HG03095 (cell line): ENCODE measurements around the gene TXNDC8.
"Not testable (repeated sequence)": the region's sequence is repeated elsewhere in the genome, so short reads cannot be mapped to it uniquely, and the experiment has no call there.

Experiments
- ATAC-seq: cut with Tn5 transposase; IDR thresholded peaks from one replicate; pipeline ENCODE4 v1.9.1; 2021; ENCODE audit warnings: moderate library complexity; ENCODE audit not compliant: unreplicated experiment

Gene TXNDC8

DNA sequence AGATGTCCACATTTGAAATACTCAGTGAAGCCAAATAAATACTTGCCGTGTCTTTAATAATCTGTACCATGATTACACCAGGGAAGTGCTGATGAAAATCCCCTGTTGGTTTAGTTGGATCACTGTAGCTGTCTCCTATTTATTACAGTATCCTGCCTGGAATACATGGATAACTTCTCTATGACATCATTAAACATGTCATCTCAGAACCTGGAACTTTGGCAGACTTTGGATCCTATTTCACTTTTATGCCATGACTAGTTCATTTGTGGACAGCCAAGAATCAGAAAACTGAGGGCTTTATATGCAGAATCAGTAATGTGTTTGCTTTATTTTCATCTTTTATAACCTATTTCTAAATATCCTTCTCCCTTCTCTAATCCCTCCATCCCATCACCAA, at the start of gene TXNDC8:
Gene TXNDC8 (minus strand): TSS at position 137 of the 400 bp plus-strand sequence.
- ATAC-seq: no peak

DNA sequence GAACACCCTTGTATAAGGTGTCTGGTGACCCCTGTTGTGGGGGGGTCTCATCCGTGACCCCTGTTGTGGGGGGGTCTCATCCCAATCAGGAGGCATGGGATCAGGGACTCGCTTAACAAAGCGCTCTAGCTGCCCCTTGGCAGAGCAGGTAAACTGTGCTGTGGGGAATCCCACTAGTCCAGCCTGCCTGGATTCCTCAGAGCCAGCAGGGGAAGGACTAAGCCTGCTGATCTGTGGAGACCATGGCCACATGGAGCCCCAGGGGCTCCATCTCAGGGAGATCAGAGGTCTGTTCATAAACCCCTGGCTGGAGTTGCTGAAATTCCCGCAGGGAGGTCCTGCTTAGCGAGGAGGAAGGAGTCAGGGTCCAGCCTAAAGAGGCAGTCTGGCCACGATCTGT, 45.8 kb upstream of the TXNDC8 start:
- no peak for ATAC-seq

DNA sequence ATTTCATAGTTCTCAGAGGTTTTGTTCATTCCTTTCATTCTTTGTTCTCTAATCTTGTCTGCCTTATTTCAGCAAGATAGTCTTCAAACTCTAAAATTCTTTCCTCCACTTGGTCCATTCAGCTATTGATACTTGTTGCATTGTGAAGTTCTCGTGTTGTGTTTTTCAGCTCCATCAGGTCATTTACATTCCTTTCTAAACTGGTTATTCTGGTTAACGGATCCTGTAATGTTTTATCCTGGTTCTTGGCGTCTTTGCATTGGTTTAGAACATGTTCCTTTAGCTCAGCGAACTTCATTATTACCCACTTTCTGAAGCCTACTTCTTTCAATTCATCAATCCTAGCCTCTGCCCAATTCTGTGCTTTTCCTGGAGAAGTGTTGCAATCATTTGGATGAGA, 45.1 kb upstream of the TXNDC8 start:
- ATAC-seq: no peak

DNA sequence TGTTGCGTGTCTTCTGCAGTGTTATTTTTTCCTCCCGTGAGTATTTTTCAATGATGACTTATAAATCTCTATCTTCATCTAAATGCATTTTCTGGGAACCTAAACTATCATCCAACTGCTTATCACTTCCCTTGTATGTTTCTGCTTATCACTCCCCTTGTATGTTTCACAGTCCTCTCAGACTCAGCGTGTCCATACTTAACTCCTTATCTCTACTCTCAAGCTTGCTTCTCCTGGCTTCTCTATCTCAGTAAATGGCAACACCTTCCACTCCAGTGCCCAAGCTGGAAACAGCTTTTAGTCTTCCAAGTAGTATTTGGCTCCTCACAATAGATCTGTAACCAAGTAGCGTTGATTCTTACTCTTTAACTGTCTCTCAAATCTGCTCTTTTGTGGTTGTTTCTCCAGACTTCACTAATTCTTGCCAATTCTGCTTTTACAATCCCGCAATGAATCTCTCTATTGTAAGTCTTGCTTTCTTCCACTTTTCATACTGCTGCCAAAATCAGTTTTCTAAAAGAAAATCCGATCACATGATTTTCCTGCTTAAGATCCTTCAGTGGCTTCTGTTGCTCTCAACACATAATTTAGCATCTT, 33.8 kb upstream of the TXNDC8 start:
- ATAC-seq: no peak

DNA sequence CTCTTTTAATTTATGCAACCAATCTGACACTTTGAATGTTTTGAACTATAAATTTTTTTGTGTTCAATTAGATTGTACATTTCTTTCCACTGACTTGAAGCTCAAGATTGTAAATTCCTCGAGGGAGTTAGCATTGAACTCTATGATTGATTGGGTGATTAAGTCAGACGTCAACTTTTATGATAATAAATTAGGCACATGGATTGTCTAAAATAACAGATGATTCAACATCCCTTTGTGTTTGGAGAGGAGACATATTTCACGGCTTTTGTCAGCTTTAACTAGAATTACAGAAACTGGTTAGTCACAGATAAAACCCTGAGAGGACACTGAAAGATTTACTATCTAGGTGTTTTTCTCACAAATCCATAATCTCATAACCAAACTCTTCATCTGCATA, 32.7 kb upstream of the TXNDC8 start:
- no peak for ATAC-seq

DNA sequence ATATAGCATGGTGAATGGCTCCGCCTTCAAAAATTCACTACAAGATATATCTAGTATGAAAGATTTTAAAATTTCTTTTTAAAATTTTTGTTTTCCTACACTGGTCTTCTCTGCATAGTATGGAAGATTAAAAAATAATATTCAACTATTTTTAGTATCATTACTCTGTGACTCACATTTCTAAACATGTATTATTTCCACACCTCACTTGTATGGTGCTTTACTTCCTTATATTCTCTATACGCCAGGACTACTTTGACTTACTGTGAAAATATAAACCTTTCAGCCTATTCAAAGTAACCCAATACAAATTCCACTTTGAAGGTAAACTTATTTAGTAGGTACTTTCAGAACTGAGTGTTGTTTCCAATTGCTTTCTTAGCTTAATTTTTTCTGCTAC, 26.8 kb upstream of the TXNDC8 start:
- ATAC-seq: no peak

DNA sequence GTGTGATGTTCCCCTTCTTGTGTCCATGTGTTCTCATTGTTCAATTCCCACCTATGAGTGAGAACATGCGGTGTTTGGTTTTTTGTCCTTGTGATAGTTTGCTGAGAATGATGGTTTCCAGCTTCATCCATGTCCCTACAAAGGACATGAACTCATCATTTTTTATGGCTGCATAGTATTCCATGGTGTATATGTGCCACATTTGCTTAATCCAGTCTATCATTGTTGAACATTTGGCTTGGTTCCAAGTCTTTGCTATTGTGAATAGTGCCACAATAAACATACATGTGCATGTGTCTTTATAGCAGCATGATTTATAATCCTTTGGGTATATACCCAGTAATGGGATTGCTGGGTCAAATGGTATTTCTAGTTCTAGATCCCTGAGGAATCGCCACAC, 21.3 kb upstream of the TXNDC8 start:
- not testable (repeated sequence) for ATAC-seq

DNA sequence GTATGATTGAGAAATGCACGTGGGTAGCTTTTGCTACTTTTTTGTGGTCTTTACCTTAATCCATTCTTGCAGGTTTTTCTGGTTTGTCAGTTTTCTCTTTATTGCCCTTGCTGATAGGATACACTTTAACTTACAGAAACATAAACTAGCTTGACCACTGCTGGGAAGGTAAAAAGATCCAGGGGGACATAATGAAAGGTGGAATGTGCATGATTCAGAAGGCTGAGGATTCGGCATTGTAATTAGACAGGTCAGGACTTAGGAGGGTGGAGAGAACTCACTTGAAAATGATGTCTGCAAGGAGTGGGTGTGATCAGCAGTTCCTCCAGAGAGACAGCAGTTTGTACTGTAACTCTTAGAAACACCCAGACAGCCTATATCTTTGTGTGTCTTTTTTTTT, 19.8 kb upstream of the TXNDC8 start:
- ATAC-seq: no peak

DNA sequence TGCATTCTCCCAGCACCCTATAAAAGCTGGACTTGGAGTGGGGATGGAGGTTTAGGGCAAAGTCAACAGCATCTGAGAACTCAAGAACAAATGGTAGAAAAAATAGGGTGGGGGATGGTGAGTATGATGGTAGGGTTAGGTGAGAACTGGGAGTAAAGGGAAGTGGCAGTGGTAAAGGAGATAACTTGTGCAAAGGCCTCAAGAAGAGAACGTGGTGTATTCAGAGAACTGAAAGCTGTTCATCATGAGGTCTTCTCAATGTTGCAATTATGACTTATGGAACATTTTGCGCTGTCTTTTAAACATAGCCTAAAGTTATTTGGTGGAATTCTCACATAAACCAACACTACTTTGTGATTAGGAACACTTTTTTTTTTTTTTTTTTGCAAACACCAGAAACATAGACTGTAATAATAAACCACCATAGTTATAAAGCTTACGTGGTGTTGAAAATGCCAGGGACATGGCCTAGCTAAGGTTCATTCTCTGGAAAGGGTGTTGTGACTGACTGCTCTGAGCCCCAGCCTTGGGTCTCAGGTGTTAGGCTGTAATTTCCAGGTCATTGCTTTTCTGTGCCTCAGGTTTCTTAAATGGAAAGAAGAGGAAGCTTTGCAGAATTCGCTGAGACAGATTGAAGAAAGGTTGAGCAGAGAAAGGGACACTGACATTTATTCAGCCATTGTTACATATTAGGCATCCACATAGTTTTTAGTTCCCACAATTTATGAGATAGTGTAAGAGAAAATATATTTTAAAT, 19.2 kb upstream of the TXNDC8 start:
- ATAC-seq: no peak

DNA sequence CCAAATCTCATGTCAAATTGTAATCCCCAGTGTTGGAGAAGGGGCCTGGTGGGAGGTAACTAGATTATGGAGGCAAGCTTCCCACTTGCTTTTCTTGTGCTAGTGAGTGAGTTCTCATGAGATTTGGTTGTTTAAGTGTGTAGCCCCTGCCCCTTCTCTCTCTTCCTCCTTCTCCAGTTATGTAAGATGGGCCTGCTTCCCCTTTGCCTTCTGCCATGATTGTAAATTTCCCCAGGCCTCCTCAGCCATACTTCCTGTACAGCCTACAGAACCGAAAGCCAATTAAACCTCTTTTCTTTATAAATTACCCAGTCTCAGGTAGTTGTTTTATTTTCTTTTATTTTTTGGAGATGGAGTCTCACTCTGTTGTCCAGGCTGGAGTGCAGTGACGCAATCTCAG, 18.2 kb upstream of the TXNDC8 start:
- ATAC-seq: no peak

DNA sequence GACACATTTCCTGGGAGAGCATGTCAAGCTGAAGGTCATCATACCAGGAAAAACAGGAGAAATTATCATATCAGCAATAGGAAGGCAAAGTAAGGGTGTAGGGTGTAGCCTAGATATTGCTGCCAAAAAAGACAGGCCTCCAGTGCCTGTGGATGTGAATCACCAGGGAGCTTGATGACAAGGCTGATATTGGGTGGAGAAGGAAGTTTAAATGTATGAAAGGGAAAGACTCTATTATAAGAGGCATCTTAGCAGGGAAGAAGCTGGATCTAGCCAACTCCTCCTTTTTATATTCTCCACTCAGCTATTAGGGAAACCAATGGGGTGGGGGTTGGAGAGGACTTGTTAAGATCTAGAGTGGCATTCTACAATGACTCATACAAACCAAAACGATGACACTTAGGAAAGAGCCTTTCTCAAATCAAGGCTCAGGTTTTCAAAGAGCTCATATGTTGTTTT, 13.4 kb upstream of the TXNDC8 start:
- ATAC-seq: no peak

DNA sequence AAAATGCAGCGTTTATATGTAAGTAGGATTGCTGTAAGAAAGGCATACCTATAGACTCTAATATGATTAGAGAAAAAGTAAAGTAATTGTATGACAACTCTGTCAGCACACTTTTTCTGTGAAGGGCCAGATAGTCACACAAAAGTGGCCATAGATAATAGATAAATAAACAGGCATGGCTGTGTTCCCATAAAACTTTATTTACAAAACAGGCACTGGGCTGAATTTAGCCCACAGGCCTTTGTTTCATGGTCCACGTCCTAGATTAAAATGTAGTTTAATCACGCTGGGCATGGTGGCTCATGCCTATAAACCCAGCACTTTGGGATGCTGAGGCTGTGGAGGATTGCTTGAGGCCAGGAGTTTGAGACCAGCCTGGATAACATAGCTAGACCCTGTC, 8.7 kb upstream of the TXNDC8 start:
- ATAC-seq: no peak

DNA sequence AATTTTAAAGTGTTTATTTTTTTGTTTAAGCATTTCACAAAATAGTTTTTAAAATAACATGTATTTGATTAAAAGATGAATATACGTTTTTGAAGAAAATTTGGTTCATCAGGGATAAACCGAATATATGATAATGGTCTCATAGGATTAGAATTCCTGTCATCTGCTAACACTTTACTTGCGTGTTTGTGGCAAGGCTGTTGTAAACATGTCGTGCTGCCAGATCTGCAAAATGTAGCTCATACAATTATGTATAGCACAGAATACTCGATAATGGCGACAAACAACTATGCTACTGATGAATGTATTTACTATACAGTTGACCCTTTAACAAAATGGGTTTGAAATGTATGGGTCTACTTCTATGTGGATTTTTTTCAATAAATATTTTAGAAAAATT, 7.2 kb upstream of the TXNDC8 start:
- ATAC-seq: no peak

DNA sequence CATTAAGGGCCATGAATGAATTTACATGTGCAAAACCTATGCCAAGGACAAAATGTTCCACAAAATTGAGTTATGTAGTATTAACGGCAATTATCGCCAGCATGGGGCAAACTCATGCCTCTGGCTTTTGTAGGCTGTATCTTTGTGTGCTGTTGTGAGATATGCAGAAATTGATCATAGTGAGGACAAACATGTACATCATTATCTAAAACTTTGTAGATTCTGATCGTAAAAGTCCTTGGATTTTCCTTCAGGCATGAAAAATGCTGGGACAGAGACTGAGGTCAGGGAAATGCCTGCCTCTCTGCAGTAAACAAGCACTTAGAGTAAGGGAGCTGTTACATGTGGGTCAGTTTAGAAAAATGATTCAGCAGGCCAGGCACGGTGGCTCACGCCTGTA, 5.9 kb upstream of the TXNDC8 start:
- ATAC-seq: no peak

DNA sequence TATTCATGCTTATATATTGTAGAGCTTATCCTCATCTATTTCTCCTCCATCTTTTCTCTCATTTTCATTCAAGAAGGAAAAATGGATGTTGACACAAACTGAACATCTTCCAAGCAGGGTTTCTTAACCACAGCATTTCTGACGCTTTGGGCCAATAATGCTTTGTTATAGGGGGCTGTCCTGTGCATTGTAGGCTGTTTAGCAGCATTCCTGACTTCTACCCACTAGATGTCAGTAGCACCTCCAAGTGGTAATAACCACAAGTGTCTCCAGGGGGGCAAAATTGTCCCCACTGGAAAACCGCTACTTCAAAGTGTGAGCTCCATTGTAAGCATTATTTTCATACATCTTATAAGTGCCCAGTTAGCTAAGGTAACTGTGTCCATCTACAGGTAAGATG, 2.6 kb upstream of the TXNDC8 start:
- no peak for ATAC-seq

DNA sequence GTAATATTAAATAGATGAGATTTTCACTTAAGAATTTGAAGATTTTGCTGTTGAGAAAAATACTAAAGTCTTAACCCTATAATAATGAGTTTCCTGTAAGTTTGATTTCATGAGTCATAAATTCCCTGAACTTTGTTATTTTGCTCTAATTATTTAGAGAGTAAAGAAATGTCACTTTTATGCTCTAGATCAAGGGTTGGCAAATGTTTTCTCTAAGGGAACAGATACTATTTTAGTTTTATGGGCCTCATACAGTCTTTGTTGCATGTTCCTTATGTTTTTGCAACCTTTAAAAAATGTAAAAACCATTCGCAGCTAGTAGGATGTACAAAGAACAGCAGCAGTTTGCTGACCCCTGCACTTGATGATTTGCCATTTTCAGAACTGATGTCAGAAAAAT, 480 bp upstream of the TXNDC8 start:
- ATAC-seq: no peak

DNA sequence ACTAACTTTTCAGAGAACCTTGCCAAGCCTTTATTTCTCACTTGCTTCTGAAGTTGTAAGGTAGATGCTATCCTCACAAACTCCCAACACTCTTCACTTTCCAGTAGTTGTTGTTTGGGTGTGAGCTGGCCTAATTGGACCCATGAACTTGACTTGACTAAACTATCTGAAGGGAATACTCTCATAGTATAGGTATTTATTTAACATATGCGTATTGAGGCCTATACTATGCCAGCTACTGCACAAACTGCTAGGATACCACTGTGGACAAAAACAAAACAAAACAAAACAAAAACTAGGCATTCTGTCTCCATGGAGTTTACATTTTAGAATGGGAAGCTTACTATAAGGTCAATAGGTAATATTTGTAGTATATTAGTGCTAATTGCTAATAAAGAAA, 1.3 kb downstream of the TXNDC8 start:
- no peak for ATAC-seq

DNA sequence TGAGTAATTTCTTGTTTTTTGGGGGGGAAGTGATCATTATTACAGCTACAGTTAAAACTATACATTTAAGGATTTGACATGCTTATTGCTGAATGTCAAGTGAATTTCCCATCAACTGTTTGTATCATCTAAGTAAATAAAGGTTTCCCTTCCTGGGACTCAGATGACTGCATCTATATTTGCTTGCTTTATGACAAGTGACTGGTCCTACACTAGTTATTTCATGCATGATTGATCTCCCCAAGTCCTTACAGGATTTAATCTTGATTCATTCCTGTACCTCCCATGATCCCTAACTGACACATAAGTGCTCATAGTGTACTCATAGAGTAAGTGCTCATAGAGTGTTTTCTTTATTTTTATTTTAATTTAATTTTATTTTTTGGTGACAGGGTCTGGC, 2.8 kb downstream of the TXNDC8 start:
- ATAC-seq: no peak

DNA sequence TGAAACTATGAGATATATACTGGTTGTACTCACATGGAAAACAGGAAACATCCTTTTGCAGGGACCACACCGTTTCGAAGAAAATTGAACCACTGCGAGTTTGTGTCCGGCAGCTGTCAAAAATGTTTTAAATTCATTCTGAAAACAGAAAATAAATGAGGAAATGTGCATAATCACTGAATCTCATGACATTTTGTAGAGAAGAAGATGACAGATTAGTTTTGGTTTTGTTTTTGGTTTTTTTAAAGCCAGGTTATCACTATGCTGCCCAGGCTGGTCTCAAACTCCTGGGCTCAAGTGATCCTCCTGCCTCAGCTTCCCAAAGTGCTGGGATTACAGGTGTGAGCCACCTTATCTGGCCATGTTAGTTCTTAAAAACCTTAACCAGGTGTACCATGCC, 3.5 kb downstream of the TXNDC8 start:
- ATAC-seq: peak; percentile 74

DNA sequence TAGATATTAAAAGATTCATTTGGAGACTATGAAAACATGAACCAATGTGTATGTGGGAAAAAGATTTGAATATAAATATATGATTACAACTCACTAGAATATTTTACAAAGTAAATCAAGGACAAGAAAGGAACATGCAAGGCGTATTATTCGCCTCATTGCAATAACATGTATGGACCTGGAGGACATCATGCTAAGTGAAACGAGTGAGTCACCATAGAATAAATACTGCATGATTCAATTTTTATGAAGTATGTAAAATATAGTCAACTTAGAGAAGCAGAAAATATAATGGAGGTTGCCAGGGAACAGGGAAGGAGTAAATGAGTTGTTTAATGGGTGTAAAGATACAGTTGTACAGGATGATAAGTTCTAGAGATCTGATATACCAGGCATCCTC, 4.9 kb downstream of the TXNDC8 start:
- ATAC-seq: no peak

DNA sequence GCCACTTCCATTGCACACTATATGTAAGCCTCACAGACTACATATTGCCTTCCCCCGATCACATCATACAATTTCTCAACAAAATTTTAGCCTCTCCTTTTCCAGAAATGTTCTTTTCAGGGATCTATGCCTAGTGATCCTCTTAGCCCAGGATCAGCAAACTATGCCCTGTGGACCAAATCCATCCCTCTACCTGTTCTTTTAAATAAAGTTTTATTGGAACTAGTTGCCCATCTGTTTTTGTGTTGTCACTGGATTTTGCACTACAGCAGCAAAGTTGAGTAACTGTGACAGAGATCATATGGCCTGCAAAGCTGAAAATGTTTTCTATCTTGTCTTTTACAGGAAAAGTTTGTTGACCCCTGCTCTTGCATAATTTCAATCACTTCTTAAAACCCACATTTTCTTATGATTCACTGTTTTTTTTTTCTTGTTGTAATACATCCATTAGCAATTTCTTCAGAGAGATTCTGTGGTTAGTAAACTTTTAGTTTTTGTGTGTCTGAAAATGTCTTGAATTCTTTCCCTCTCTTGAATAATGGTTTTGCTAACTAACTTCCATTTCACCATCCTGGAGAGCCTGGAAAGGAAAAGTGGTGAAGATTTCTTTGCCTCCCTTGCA, 7.1 kb downstream of the TXNDC8 start:
- ATAC-seq: no peak

DNA sequence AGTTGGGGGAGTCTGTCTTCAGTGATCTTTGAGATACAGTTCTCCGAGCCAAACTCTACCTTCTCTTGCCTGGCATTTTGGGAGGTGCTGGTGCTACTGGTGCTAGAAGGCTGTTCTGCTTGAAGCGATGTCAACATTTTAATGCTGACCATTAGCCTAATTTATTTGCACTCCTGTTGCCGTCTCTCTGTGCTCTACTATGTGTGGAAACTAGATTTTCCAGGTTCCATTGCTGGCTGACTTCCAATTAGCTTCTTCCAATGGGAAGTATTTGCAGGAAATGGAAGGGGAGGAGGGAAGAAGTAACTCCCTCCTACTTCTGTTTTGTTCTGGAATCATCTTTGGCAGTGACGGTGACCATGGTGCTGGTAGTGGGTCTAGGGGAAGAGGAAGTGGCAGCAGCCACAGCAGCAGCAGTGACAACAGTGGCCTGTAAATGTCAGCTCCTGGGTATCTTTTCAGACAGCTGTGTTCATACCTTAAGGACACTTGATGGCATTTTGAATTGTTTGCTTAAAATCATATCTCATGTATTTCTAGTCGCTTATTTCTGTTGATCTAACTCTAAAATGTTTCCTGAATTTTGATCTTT, 7.9 kb downstream of the TXNDC8 start:
- ATAC-seq: no peak
